GM20000 (cell line): Measurements from ENCODE around the gene KLHL33.

Experiments
- DNase-seq: peaks from one replicate; pipeline ENCODE4 v3.0.0; 2012; ENCODE audit warnings: low spot score
- TF ChIP-seq, protein P1 (sequence below): IDR thresholded peaks from 2 replicates; pipeline ENCODE4 v1.5.1; 2012; ENCODE audit warnings: mild to moderate bottlenecking, control low read depth; ENCODE audit errors: extremely low read depth, missing control alignments

KLHL33 gene

DNA sequence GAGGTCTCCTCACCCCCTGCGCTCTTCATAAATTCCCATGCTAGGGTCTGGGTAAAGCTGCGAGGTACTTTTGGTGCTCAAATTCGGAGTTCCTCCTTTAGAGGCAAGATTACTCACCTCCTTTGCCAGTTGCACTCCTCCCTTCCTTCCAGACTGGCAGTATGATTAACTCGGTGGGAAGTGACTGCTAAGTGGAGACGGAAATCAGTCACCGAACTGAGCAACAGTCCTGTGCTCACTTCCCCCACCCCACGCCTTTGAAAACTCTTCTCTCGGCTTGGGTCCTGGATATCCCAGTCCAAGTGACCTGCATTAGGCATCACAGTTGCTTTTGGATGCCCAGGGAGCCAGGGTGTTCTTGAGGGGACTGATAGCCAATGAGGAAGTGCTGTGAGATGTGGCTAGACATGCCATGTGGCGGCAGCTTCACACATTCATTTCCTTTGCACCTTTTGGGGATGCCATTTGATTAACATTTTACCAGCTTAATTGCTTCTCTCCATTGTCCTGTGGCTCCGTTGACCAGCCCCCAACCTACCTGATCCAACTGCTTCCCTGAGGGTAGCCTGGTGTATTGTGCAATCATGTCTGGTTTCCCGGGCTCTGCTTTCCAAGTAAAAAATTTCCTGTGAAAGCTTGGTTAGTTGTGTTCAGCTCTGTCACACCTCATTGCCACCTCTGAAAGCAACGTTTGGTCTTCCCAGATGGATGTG, 34.1 kb upstream of the KLHL33 start:
- DNase-seq: peak; percentile 30
- TF ChIP-seq, protein P1, sequence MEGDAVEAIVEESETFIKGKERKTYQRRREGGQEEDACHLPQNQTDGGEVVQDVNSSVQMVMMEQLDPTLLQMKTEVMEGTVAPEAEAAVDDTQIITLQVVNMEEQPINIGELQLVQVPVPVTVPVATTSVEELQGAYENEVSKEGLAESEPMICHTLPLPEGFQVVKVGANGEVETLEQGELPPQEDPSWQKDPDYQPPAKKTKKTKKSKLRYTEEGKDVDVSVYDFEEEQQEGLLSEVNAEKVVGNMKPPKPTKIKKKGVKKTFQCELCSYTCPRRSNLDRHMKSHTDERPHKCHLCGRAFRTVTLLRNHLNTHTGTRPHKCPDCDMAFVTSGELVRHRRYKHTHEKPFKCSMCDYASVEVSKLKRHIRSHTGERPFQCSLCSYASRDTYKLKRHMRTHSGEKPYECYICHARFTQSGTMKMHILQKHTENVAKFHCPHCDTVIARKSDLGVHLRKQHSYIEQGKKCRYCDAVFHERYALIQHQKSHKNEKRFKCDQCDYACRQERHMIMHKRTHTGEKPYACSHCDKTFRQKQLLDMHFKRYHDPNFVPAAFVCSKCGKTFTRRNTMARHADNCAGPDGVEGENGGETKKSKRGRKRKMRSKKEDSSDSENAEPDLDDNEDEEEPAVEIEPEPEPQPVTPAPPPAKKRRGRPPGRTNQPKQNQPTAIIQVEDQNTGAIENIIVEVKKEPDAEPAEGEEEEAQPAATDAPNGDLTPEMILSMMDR: no peak

DNA sequence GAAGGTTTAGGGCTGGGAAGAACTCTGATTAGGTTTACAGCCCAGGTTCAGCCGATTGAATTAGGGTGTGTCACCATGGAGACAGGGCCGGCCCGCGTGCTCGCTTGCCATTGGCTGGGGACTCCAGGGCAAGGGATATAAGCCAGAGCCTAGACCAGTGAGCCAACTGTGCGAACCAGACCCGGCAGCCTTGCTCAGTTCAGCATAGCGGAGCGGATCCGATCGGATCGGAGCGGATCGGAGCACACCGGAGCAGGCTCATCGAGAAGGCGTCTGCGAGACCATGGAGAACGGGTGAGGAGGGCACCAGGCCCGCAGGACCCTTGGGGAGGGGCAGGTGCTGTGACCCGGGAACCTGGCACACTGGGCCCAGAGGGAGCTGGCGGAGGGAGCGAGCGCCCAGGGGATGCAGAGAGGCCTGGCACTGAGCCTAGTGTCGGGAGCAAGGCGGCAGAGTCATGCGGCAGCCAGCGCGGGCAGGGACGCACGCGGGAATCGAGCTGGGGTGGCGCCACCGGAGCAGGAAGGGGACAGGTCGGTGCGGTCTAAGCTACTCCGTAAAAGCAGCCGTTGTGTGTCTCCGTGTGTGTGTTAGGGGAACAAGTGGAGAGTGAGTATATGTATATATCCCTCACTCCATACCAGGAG, 33.4 kb upstream of the KLHL33 start, which contains the start of gene PNP:
Gene PNP, plus strand, starts transcription at position 165 of the 648 bp plus-strand sequence. Its CDS starts 119 bp downstream, at position 284.
- TF ChIP-seq, protein P1: no peak
- peak; percentile 93 for DNase-seq

DNA sequence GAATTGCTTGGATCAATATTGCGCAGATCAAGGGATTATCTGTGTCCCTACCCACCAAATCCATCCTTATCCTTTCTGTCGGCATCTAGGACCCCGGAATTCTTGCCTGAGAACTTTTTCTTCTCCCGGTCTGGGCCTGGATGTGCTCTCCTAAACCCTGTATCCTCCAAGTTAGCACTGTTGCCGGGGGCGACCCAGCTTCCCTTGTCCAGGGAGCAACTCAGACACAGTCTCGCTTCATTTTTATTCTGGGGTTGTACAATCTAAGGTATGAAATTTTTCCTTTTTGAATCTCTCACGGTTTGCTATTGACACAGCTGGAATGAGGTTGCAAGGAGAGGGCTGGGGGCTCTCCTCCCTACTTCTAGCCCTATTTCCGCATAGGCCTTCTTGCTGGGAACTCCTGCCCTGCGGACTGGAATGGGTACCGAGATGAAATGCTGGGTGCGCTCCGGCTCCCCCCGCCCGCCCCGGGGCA, 32.8 kb upstream of the KLHL33 start:
- TF ChIP-seq, protein P1: no peak
- DNase-seq: no peak

DNA sequence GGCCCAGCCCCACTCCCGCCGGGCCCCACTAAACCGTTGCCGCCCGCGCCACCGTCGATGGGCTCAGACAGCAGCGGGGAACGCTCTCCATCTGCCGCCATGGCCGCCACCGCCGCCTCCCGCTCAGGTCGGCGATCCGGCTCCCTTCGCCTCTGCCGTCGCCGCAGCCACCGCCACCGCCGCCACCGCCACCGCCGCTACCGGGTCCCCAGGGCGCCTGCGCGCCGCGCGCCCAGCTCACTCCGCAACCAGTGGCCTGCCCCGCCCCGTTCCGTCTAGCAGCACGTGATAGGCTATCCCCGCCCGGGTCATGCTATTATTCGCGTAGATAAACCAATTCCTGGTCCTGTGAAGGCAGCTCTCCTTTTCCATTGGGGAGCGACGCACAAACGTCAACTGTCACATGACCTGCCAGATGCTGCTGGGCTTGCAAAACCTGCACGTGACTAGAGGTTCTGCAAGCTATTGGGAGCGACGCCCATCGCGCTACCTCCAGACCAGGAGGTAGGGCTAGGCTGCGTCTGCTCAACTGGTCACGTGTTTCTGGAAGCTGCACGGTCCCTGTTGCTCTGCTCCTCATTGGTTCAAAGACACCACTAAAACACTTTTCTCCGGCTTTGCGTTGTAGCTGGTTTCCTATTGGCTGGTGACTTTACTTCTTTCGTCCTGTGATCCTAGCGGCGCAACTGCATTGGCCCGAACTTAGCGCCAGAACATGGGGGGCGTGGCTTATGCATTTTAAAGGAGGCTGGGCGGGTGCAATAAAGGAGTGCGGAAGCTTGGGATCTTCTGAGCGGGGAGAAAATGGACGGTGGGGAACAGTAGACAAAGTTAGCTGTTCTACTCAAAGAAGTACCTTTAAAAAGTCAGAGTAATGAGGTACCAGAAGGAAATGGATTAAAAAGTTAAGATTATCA, 25.5 kb upstream of the KLHL33 start, which contains the start of gene PIP4P1:
Gene PIP4P1, minus strand, starts transcription at position 210 of the 917 bp plus-strand sequence. Its CDS starts 109 bp downstream, at position 101.
- peak; percentile 94 for DNase-seq
- TF ChIP-seq, protein P1: no peak

DNA sequence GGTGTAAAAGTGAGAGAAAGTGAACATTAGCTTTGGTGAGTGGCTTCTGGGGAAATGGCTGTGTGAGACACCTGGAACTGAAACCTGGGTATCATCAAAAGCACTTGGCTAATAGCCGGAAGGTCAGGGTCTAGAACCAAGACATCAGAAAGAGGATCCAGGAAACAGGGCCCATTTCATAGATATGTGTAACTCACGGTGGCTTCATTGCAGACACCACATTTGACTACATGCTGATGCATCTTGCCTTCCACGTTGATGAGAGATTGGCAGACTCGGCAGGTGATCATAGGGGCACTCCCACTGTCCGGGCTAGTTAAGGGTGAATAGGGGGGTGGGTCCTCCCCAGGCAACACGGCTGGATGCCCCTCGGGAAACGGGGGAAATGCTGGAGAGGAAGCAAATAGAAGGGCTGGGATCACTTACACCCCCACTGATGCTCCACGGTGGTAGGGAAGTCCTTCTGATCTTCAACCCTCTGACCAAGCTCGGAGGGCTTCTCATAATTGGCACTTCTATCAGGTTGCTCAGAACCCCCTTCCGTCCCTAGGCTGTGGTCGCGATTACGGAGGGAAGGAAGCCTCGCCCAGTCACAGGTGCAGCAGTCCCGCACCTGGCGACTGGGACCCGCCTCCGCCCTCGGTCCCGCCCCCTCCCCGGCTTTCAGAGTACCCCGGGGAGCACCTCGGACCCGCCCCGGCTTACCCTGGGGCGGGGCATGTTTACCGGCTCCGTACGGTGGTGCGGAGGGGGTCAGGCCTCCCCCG, 24.7 kb upstream of the KLHL33 start:
- TF ChIP-seq, protein P1: no peak
- DNase-seq: peak; percentile 28

DNA sequence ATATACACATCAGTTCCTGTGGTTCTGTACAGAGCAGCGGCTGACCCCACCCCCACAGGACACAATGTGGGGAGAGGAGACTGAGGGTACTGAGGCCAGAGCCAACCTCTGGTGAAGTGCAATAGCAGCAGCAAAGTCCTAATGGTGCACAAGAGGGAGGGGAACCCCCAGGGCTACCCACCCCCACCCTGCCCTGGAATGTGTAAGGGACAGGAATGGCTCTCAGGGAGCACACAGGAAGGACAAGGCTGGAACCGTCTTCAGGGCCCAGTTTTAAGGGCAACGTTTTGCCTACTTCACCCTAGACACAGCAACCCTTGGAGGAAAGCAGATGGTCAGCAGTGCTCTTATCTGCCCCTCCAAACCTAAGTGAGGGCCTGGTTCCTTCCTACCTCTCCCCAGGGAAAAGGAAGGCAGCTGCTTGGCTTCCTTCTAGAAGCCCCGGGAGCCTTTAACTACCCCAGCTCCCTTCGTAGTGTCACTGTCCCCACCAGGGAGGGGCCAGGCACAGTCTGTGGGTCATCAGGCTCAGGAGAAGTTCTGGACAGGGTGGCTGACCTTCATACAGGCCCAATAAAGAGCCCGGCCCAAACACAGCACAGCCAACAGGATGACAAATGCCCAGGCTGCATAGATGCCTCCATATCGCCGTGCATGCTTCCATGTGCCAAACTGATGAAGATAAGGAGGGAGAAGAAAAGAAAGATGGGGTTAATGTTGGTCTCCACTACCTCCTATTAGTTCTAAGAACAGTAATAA, 22.2 kb upstream of the KLHL33 start:
- TF ChIP-seq, protein P1: no peak
- no peak for DNase-seq
